Measurements from ENCODE around the gene ARHGEF39.
"Not testable (repeated sequence)": the region's sequence is repeated elsewhere in the genome, so short reads cannot be mapped to it uniquely, and the experiment has no call there.

The ARHGEF39 gene

GRCh38 chr9:35657546-35658136 is 7.4 kb downstream of the ARHGEF39 start, which contains the start of gene RMRP:
TSS of gene RMRP (minus strand) at chr9:35658019.
- peak; percentile 89 for FAIRE-seq
- peak; percentile 85 for DNase-seq (ENCODE audit: extremely low spot score, insufficient read length, low read depth)

DNA sequence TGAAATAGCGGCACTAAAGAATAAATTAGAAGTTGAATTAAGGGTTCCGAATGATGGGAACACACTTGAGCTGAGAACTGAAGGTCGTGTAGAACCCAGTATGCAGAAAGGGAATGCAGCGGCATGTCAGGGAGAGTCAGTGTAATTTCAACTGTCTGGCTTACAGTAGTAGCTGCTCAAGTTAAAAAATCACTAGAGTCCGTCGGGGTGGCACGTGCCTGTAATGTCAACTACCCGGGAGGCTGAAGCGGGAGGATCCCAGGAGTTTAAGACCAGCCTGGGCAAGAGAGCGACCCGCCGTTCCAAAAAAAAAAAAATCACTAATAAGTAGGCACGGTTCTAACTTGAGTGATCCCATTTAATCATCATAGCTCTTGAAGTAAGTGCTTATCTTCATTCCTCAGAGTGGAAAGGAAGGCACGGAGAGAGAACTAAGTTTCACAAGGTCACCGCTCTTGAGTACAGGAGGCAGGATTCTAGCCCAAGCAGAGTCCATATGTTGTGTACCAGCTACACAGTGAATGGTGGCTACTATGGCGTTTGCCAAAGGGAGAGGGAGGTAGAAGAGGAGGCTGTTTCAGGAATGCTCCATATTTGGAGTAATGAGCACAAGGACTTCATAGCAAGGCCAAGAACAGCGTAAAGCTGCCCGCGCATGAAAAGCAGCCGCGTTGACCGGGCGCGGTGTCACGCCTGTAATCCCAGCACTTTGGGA is 8.0 kb downstream of the ARHGEF39 start:
- FAIRE-seq (no peak), DNase-seq (ENCODE audit: extremely low spot score, insufficient read length, low read depth) (no peak)

DNA sequence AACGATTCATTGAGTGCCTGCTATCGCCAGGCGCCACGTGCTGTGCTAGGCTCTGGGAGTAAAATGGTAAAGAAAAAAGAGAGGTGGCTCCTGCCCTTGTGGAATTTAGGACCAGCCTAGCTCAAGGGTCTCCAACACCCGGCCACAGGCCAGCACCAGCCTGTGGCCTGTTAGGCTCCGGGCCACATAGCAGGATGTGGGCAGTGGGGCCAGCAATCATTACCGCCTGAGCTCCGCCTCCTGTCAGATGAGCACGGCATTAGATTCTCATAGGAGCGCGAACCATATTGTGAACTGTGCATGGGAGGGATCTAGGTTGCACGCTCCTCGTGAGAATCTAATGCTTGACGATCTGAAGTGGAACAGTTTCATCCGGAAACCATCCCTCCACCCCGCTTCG is 8.6 kb downstream of the ARHGEF39 start:
- no peak for DNase-seq (ENCODE audit: extremely low spot score, insufficient read length, low read depth)
- FAIRE-seq: no peak

DNA sequence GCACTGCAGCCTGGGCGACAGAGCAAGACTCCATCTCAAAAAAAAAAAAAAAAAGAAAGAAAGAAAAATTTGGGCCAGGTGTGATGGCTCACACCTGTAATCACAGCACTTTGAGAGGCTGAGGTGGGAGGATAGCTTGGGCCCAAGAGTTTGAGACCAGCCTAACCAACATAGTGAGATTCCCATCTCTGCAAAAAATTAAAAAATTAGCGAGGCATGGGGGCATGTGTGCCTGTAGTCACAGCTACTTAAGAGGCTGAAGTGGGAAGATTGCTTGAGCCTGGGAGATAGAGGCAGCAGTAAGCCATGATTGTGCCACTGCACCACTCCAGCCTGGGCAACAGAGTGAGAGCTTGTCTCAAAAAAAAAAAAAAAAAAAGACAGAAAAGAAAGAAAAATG is 11.4 kb downstream of the ARHGEF39 start:
- FAIRE-seq (no peak), DNase-seq (ENCODE audit: extremely low spot score, insufficient read length, low read depth) (no peak)

GRCh38 chr9:35652829-35653209 is 12.2 kb downstream of the ARHGEF39 start:
- DNase-seq (ENCODE audit: extremely low spot score, insufficient read length, low read depth): no peak
- FAIRE-seq: no peak

DNA sequence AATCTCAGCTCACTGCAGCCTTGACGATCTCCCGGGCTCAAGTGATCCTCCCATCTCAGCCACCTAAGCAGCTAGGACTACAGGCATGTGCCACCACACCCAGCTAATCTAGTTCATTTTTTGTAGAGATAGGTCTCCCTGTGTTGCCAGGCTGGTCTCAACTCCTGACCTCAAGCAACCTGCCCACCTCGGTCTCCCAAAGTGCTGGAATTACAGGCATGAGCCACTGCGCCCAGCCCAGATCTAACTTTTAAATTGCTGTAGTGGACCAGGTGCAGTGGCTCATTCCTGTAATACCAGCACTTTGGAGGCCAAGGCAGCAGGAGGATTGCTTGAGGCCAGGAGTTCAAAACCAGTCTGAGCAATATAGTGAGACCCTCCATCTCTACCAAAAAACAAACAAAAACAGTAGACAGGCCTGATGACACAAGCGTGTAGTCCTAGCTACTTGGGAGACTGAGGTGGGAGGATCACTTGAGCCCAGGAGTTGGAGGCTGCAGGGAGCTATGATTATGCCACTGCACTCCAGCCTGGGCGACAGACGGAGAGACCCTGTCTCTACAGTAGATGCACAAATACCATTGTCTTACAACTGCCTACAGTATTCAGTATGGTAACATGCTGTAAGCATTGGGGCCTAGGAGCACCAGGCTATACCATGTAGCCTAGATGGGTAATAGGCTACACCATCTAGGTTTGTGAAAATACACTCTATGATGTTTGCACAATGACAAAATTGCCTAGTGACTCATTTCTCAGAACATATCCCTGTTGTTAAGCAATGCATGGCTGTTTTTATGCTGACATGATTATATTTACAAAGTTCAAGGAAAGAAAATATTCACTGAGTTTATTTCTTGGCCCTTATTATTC is 12.8 kb downstream of the ARHGEF39 start:
- DNase-seq (ENCODE audit: extremely low spot score, insufficient read length, low read depth) (no peak), FAIRE-seq (no peak)

GRCh38 chr9:35650341-35651158 is 14.4 kb downstream of the ARHGEF39 start, which contains the start of gene SIT1:
TSS of gene SIT1 (minus strand) at chr9:35650931. CDS start at chr9:35650853, 78 bp downstream.
- FAIRE-seq (peak; percentile 5), DNase-seq (ENCODE audit: extremely low spot score, insufficient read length, low read depth) (no peak)

- DNase-seq (ENCODE audit: extremely low spot score, insufficient read length, low read depth) (no peak), FAIRE-seq (peak; percentile 52)
Measured at GRCh38 chr9:35649431-35650340, 15.3 kb downstream of the ARHGEF39 start.

- FAIRE-seq (peak; percentile 89), DNase-seq (ENCODE audit: extremely low spot score, insufficient read length, low read depth) (peak; percentile 91)
Measured at GRCh38 chr9:35646533-35647265, 18.3 kb downstream of the ARHGEF39 start.

- no peak for DNase-seq (ENCODE audit: extremely low spot score, insufficient read length, low read depth)
- no peak for FAIRE-seq
Measured at GRCh38 chr9:35646153-35646532, 18.9 kb downstream of the ARHGEF39 start.

GRCh38 chr9:35645736-35646135 is 19.3 kb downstream of the ARHGEF39 start:
- not testable (repeated sequence) for DNase-seq (ENCODE audit: extremely low spot score, insufficient read length, low read depth); FAIRE-seq

DNA sequence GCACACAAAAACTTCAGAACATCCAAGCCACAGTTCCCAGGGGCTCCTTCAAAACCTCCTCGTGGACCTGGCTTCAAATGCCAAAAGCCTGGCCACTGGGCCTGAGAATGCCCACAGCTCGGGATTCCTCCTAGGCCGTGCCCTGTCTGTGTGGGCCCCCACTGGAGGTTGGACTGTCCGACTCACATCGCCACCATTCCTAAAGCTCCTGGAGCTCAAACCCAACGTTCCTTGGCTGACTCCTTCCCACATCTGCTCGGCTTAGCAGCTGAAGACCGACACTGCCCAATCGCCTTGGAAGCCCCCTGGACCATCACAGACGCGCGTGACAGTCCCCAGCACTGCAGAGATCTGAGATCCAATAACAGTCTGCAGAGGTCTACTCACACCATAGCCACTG is 21.9 kb downstream of the ARHGEF39 start:
- DNase-seq (ENCODE audit: extremely low spot score, insufficient read length, low read depth) (no peak), FAIRE-seq (no peak)

DNA sequence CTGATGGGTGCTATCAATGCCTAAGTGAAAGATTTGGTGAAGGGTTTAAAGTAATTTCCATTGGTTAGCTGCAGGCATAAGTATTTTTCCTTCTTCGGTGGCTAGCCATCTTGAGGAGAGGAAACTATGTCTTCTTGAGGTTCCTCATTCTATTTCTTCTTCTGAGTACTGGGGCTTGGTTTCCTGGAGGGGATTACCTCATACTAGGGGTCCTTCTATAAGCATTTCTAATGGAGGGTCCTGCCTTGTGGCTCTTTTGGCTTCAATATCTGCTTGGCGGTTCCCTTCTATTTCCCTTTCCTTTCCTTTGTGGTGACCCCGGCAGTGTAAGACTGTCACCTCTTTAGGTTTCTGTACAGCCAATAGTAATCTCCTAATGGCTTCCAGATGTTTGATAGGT is 23.5 kb downstream of the ARHGEF39 start:
- DNase-seq (ENCODE audit: extremely low spot score, insufficient read length, low read depth); FAIRE-seq: not testable (repeated sequence)

DNA sequence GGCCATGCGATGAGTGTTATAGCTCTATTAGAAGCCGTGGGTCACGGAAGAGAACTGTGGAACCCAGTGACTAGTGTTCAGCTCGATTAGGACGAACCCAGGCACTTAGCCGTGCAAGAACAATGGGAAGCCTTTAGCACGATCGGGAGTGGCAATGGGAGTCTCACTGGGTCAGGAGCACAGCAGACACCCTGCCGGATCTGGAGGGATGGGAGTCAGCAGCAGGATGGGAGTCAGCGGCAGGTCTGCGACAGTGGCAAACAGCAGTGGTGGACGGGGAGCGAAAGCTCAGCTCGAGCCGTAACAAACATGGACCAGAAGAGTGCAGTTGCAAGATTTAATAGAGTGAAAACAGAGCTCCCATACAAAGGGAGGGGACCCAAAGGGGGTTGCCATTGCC is 24.6 kb downstream of the ARHGEF39 start:
- FAIRE-seq; DNase-seq (ENCODE audit: extremely low spot score, insufficient read length, low read depth): not testable (repeated sequence)

GRCh38 chr9:35639631-35640030 is 25.4 kb downstream of the ARHGEF39 start:
- no peak for DNase-seq (ENCODE audit: extremely low spot score, insufficient read length, low read depth)
- FAIRE-seq: no peak

- DNase-seq (ENCODE audit: extremely low spot score, insufficient read length, low read depth): not testable (repeated sequence)
- peak; percentile 80 for FAIRE-seq
Measured at GRCh38 chr9:35639225-35639624, 25.8 kb downstream of the ARHGEF39 start.

- not testable (repeated sequence) for FAIRE-seq
Measured at GRCh38 chr9:35638751-35639150, 26.2 kb downstream of the ARHGEF39 start.

GRCh38 chr9:35637427-35637955 is 27.5 kb downstream of the ARHGEF39 start:
- not testable (repeated sequence) for FAIRE-seq; DNase-seq (ENCODE audit: extremely low spot score, insufficient read length, low read depth)

More at GRCh38 chr9:35638751-35639150, 26.2 kb downstream of the ARHGEF39 start:
- not testable (repeated sequence) for DNase-seq (ENCODE audit: extremely low spot score, insufficient read length, low read depth)
